ENCODE data around the gene R3HDML.

DNA sequence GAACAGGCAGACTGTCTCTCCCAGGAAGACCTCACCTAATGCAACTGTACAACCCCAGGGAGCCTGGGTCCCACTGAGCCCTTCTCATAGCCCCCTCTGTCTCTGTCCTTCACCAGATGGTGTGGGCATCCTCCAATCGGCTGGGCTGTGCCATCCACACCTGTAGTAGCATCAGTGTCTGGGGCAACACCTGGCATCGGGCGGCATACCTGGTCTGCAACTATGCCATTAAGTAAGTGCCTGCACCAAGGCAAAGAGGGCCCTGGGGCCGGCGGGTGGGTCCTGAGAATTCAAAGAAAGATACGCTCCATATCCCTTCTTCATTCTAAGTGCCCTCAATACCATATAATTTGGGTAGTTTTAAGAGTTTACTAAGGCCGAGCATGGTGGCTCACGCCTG, 8.3 kb downstream of the R3HDML start:
- TF ChIP-seq, protein P1, sequence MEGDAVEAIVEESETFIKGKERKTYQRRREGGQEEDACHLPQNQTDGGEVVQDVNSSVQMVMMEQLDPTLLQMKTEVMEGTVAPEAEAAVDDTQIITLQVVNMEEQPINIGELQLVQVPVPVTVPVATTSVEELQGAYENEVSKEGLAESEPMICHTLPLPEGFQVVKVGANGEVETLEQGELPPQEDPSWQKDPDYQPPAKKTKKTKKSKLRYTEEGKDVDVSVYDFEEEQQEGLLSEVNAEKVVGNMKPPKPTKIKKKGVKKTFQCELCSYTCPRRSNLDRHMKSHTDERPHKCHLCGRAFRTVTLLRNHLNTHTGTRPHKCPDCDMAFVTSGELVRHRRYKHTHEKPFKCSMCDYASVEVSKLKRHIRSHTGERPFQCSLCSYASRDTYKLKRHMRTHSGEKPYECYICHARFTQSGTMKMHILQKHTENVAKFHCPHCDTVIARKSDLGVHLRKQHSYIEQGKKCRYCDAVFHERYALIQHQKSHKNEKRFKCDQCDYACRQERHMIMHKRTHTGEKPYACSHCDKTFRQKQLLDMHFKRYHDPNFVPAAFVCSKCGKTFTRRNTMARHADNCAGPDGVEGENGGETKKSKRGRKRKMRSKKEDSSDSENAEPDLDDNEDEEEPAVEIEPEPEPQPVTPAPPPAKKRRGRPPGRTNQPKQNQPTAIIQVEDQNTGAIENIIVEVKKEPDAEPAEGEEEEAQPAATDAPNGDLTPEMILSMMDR (IDR thresholded peaks at IDR 0.05 in 4 of 5, conservative IDR thresholded peaks at IDR 0.05 in 1 of 5) = no peak
- TF ChIP-seq POLR2A (IDR thresholded peaks at IDR 0.05) = no peak
